Right renal pelvis (tissue), 4 donors: ENCODE measurements around the gene SPP1. TPM values are rescaled to one million over a fixed set of nuclear protein-coding genes. Genes with fewer than 3 reads are reported as not detected.
"Not testable (repeated sequence)": the region's sequence is repeated elsewhere in the genome, so short reads cannot be mapped to it uniquely, and the experiment has no call there.

Experiments used
- DNase-seq, 4 donors: peaks; one replicate each; pipeline ENCODE4 v3.0.0-alpha.2; 2013; ENCODE audit warnings: low read depth in 4 of 4, low spot score in 3 of 4, missing footprints in 1 of 4
- polyA plus RNA-seq, 4 donors: library from polyadenylated mRNA; unstranded; fragments of 120-200 nt; gene quantifications; one replicate each; pipeline ENCODE4 v1.2.1, GENCODE V29; 2013; ENCODE audit not compliant: insufficient read length in 4 of 4

The SPP1 gene
- 100 to 1,000 TPM; 140 to 306 (median 197) TPM for polyA plus RNA-seq

DNA sequence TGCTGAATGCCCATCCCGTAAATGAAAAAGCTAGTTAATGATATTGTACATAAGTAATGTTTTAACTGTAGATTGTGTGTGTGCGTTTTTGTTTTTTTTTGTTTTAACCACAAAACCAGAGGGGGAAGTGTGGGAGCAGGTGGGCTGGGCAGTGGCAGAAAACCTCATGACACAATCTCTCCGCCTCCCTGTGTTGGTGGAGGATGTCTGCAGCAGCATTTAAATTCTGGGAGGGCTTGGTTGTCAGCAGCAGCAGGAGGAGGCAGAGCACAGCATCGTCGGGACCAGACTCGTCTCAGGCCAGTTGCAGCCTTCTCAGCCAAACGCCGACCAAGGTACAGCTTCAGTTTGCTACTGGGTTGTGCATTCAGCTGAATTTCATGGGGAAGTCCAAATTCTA, at the start of gene SPP1:
Gene SPP1, plus strand, starts transcription at position 249 of the 400 bp plus-strand sequence. CDS start 1,182 bp downstream, outside the sequence.
- no peak for DNase-seq

DNA sequence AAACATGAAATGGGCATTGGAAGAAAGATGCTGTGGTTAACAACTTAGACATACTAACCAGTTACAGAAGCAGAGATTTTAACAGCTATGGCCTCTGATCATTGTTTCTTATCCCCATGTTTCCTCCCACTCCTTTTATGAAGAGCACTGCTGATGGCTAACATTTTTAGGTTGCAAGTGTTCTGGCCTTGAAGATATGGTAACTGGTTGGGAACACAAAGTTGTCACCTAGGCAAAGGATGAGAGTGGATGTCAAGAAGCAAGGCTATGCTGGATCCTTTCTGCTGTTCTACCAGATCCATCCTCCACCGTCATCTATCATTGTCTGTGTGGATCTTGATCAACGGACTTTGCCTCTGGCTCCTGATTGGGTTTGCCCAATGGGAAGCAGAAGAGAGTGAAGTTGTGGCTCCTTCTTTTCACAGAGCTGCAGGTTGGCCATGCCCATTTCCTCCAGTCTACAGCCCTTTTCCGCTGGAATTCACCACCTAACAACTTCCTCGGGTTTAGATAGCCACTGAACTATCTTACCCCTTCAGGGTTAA, 48.9 kb upstream of the SPP1 start:
- no peak for DNase-seq

DNA sequence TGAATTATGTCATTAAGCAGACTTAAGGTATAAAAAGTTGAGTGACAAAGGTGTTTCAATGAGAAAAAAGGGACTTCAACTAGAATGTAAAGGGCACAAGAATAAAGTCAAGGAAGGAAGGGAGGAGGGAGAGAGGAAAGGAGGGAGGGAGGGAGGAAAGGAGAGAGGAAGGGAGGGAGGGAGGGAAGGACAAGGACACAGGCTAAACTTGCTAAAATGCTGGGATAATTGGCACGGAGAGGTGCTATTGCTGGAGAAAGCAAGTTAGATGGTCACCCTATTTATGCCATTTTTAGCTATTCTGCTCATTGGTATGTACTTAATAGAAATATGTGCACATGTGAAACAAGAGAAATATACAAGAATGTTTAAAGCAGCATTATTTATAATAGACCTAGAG, 44.9 kb upstream of the SPP1 start:
- no peak for DNase-seq

DNA sequence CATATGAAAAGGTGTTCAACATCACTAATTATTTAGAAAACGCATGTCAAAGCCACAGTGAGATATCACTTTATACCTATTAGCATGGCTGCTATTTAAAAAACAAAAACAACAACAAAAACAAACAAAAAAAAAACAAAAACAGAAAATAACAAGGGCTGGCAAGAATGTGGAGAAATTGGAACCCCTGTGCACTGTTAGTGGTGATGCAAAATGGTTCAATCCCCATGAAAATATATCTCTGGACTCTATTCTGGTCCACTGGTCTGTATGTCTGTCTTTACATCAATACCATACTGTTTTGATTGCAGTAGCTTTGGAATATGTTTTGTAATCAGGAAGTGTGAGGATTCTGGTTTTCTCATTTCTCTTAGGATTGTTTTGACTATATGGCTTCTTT, 43.6 kb upstream of the SPP1 start:
- no peak for DNase-seq

DNA sequence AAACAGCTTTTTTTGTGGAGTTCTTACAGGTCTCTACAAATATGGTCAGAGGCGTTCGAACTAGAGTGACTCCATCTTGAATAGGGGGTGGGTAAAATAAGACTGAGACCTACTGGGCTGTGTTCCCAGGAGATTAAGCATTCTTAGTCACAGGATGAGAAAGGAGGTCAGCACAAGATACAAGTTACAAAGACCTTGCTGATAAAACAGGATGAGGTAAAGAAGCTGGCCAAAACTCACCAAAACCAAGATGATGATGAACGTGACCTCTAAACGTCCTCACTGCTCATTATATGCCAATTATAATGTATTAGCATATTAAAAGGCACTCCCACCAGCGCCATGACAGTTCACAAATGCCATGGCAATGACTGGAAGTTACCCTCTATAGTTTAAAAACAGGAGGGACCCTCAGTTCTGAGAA, 42.8 kb upstream of the SPP1 start:
- no peak for DNase-seq

DNA sequence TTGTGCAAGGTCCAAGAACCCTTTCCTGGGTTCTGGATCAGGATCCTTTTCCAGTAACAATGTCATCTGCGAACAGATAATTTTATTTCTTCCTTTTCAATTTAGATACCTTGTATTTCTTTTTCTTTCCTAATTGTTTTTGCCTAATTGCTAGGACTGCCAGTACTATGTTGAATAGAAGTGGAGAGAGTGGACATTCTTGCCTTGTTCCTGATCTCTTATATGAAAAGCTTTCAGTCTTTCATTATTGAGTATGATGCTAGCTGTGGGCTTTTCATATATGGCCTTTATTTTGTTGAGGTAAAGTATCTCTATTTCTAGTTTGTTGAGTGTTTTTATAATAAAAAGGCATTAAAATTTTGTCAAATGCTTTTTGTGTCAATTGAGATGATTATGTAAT, 42.2 kb upstream of the SPP1 start:
- no peak for DNase-seq

DNA sequence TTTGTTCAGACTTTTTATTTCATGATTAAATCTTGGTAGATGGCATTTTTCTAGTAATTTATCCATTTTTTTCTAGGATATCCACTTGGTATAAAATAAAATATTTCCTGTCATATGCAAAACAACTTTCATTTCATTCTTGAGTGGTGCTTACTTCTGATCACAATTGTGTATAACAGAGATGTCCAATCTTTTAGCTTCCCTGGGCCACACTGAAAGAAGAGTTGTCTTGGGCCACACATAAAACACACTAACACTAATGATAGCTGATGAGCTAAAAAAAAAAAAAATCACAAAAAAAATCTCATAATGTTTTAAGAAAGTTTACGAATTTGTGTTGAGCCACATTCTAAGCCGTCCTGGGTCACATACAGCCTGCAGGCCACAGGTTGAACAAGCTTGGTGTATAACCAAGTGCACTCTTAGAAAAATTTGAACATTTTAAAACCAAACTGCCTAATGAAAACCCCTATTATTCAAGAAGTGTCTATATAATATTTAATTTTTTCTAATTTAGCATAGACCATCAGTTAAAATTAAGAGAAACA, 41.3 kb upstream of the SPP1 start:
- DNase-seq: no peak

DNA sequence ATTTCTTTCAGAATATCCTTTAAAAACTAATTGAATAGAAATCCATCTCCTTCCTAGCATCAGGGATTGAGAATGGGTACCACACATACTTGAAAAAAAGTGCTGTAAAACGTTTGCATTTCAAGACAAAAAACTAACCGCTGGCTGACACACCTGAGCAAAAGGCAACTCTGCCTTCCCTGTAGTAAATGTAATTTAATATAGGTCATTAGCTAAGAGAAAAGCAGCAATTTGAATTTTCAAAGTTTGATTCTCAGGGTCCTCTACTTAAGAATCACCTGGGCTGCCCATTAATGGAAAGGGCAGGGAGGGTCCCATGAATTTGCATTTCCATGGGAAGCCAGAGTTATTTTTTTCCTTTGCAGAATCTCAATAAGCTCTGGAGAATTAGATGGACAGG, 40.5 kb upstream of the SPP1 start:
- no peak for DNase-seq

DNA sequence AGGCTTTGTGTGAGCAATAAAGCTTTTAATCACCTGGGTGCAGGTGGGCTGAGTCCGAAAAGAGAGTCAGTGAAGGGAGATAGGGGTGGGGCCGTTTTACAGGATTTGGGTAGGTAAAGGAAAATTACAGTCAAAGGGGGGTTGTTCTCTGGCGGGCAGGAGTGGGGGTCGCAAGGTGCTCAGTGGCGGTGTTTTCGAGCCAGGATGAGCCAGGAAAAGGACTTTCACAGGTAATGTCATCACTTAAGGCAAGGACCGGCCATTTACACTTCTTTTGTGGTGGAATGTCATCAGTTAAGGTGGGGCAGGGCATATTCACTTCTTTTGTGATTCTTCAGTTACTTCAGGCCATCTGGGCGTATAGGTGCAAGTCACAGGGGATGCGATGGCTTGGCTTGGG, 39.6 kb upstream of the SPP1 start:
- not testable (repeated sequence) for DNase-seq

DNA sequence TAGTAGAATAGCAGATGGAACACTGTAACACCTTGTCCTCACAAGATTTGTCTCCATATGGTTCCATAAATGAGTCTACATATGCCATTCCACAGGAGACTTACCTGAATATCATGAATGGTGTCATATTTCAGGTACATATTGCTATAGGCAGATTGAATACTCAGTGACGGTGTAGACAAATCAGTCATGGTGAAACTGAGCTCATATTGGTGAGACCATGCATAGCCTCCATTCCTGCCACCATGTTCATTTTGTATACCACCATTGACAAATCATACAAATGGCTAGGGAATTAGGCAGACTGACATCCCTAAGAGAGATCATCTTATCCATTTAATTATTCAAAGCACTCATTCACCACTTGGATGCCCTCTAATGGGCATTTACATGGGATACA, 38.0 kb upstream of the SPP1 start:
- DNase-seq: no peak

DNA sequence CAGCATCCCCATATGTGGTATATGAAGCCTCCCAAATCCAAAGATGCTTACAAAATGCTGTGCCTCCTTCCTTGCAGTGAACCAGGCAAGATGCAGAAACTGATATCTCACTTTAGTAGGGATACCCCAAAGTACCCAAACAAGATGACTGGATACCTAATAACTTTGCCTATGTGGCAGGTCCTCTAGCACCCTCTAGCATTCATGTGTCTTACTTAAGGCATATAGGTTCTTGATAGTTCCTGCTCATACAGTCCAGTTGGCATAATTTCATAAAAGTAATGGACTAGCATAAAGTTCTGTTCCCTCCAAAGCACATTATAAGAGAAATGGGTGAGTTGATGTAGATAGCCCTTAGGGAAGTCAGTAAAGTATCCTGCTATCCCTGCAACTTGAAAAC, 36.8 kb upstream of the SPP1 start:
- no peak for DNase-seq

DNA sequence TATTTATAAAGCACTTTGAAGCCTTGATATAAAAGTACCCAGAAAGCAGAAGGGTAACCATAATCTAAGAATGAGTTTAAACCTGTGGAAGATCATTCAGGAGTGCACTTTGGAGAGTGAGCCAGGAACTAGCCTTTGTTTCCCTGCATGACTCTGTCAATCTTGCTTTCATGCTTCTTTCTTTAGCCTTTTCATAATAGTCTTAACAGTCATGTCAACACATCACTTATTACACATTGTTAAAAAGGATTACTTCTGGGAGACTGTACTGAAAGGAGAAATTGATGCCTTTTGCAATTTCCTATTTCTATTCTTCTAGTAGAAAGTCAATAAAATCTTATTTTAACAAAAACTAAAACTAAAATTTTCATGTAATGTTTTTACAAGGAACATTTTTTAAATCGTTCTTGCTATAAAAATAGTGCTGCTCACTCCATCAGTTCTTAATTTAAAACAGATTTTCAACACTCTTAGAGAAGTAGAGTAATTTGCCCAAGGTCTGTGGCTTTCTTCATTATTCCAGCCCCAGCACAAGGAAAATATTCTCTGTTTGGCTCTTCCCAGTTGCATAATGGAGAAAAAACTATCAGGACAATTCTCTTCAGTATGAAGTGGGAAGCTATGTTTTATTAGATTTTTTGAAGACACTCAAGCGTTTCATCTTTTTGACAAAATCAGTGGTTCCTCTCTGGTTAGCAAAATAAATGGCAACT, 35.4 kb upstream of the SPP1 start:
- DNase-seq: no peak

DNA sequence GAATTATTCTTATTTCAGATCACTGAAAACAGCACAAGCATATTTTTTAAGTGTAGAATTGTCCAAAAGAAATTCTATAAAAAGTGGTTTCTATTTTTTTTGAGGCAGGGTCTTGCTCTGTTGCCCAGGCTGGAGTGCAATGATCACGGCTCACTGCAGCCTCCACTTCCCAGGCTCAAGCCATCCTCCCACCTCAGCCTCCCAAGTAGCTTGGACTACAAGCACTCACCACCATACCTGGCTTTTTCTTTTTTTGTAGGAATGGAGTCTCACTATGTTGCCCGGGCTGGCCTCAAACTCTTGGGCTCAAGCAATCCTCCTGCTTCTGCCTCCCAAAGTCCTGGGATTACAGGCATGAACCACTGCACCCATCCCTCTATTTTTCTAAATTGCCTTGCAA, 34.7 kb upstream of the SPP1 start:
- not testable (repeated sequence) for DNase-seq

DNA sequence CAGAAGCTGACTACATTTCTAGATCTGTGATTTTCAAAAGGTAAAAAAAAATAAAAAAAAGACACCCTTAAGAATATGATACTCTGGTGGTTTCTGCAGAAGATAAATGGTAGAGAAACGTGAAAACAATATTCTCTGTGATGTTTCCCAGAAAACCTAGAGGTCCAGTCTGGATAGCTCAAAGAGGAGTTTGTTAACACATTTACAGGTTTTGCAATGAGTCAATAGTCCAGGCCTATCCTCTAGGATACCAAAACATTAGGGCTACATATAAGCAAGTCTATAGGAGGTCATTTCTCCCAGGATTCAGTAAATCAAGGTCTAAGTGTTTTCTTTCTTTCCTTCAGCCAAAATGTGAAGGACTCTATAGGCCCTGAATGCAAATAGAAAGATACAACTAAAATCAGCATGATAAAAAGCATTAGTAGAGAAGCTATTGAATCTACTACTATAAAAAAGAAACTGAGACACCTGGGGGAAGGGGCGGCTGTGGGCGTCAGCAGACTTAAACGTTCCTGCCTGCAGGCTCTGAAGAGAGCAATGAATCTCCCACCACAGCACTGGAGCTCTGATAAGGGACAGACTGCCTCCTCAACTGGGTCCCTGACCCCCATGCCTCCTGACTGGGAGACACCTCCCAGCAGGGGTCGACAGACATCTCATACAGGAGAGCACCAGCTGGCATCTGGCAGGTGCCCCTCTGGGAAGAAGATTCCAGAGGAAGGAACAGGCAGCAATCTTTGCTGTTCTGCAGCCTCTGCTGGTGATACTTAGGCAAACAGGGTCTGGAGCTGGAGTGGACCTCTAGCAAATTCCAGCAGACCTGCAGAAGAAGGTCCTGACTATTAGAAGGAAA, 33.7 kb upstream of the SPP1 start:
- DNase-seq: no peak

DNA sequence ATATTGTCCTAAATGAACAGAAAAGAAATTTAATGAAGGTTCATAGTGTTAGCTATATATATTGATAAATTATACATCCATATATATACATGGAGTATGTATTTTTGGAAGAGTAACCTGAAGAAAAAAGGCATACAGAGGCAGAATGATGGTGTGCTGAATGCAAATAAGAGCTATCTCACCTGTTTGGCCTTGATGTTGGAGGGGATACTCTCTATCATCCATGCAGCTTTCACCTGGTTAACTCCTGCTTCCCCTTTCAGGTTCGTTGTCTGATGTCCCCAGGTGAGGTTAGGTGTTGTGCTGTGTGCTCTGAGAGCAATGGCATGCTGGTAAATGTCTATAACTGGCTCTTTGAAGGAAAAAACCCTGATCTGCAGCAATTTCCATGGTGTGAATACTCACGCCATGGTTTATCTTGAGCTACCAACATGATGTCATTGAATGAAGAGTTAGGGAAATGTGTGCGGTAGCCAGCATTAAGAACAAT, 31.8 kb upstream of the SPP1 start:
- DNase-seq: no peak

DNA sequence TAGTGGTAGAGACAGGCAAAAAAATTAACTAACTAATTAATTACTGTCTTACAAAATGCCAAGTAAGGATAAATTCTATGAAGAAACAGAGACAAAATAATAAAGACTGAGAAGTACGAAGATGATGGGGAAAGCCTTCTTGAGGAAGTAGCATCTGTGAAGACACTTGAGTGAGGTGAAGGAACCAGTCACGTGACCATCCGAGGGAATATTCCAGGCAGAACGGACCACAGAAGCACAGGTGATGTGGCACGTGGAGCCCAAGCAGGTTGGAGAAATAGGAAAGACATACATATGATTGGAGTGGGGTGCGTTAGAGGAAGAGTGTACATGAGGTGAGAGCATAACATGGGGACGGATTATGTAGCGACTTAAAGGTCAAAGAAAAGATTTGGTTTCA, 30.5 kb upstream of the SPP1 start:
- DNase-seq: no peak

DNA sequence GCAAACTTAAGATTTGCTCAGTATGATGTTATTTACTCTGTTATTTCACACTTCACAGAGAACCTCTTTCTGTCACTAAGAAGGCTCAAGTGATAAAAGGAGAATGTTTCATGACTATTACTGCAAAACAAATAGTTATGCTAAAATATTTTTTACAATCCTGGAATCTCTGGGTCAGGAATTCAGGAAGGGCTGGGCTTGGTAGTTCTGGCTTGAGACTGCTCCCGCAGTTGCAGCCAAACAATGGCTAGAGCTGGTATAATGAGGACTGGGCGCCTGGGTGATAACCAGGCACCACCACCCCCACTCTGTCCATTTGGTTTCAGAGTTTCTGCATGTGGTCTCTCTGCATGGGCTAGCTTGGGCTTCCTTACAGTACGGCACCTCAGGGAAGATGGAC, 28.7 kb upstream of the SPP1 start:
- no peak for DNase-seq

DNA sequence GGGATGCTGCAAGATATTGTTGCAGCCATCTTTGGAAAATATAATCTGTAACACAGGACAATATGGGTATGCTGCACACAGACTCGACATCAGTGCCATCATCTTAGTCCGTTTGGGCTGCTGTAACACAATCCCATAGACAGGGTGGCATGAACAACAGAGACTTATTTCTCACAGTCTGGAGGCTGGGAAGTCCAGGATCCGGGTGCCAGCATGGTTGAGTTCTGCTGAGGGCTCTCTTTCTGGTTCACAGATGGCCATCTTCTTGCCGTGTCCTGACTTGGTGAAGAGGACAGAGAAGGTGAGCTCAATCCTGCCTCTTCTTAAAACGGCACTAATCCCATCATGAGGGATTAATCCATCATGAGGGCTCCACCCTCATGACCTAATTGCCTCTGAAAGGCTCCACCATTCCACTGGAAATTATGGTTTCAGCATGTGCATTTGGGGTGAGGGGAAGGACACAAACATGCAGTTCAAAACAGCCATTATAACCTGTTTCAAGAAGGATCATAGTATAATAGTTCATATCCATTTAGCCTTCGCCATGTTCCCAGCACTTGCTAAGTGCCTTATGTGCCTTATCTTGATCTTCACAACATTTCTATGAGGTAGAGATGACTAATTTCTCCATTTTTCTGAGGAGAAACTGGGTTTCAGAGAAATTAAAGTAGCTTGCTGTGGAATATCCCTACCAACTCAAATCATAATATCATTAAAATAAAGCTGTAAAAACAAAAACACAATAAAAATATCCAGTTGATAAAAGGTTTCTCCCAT, 27.9 kb upstream of the SPP1 start:
- DNase-seq: no peak

DNA sequence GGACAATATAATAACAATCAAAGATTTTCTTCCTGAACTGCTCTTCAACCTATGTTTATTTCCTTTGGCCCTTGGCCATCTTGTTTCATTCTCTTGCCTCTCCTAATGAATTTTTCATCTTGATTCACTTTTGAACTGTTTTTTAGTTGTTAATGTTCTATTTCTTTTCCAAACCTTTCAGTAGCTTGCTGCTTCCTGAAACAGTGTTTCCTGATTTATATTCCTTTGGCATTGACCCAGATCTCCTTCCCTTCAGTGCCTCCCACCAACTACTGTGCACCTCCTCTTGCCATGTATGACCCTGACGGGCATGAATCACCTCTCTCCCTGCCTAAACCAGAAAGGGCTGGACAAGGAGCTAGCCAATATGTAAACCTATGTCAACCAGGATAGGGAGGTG, 25.6 kb upstream of the SPP1 start:
- DNase-seq: peak in 2 of 4 donors; percentile 28 to 38

DNA sequence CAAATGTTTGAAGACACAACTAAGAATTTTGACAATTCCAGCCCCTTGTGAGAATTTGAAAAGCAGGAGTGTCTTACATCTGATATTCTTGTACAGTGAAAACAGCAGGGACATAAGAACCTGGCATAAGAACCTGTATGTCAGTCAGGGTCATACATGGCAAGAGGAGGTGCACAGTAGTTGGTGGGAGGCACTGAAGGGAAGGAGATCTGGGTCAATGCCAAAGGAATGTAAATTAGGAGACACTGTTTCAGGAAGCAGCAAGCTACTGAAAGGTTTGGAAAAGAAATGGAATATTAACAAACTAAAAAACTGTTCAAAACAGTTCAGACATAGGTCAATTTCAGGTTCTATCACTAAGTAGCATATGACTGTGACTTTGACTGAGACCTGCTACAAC, 25.0 kb upstream of the SPP1 start:
- no peak for DNase-seq
